OCI-LY3 (cell line): Measurements from ENCODE around the gene VWA1.

Source experiments
- CTCF ChIP-seq: fragments of 200-600, 300-600 bp; sonication (generic); IDR thresholded peaks from 2 replicates; pipeline ENCODE4 v1.5.1; 2014; ENCODE audit warnings: antibody characterized with exemption, low read length, low read depth
- EZH2phosphoT487 ChIP-seq: fragments of 200-600 bp; shearing (Covaris generic); IDR thresholded peaks from 2 replicates; pipeline ENCODE4 v1.6.1; 2018; ENCODE audit warnings: antibody characterized with exemption, mixed run types, low read depth

- TF ChIP-seq EZH2phosphoT487 (no peak), CTCF (no peak)
Observed at GRCh38 chr1:1451696-1452364, 16.3 kb downstream of the VWA1 start.
